ENCODE results near the gene PCDHGA8. TPM values are rescaled to one million over a fixed set of nuclear protein-coding genes. Genes with fewer than 3 reads are reported as not detected.
A peak's percentile ranks its signal among the peaks of the same experiment; 100 is the strongest.
"Not testable (repeated sequence)": the region's sequence is repeated elsewhere in the genome, so short reads cannot be mapped to it uniquely, and the experiment has no call there.

PCDHGA8 gene
- total RNA-seq, 1 donor = 0.54 TPM

- DNase-seq (ENCODE audit: low read depth in 2 of 3, low spot score in 2 of 3) = peak in 2 of 3 donors; percentile 74 to 82
These were observed 38.1 kb downstream of the PCDHGA8 start, which contains the start of gene PCDHGA12 for GRCh38 chr5:141430332-141431113. PCDHGA12 (plus strand) TSS chr5:141430507; CDS start chr5:141430760, 253 bp downstream.

GRCh38 chr5:141431286-141431685 lies 38.9 kb downstream of the PCDHGA8 start:
- no peak for DNase-seq (ENCODE audit: low read depth in 2 of 3, low spot score in 2 of 3)

GRCh38 chr5:141432308-141432707 lies 39.9 kb downstream of the PCDHGA8 start:
- not testable (repeated sequence) for DNase-seq (ENCODE audit: low read depth in 2 of 3, low spot score in 2 of 3)

- DNase-seq (ENCODE audit: low read depth in 2 of 3, low spot score in 2 of 3) = not testable (repeated sequence)
These were observed 40.3 kb downstream of the PCDHGA8 start for GRCh38 chr5:141432726-141433125.

- DNase-seq (ENCODE audit: low read depth in 2 of 3, low spot score in 2 of 3) = no peak
These were observed 41.6 kb downstream of the PCDHGA8 start for GRCh38 chr5:141434006-141434405.

GRCh38 chr5:141437221-141437620 lies 44.8 kb downstream of the PCDHGA8 start:
- no peak for DNase-seq (ENCODE audit: low read depth in 2 of 3, low spot score in 2 of 3)

- DNase-seq (ENCODE audit: low read depth in 2 of 3, low spot score in 2 of 3) = no peak
These were observed 47.1 kb downstream of the PCDHGA8 start for GRCh38 chr5:141439411-141440141.

GRCh38 chr5:141440341-141440740 lies 47.9 kb downstream of the PCDHGA8 start:
- DNase-seq (ENCODE audit: low read depth in 2 of 3, low spot score in 2 of 3) = no peak

- DNase-seq (ENCODE audit: low read depth in 2 of 3, low spot score in 2 of 3) = no peak
These were observed 49.2 kb downstream of the PCDHGA8 start for GRCh38 chr5:141441571-141442170.

Other genes starting within 250 kb of the PCDHGA8 start
- not detected for gene PCDHB6, start 242.6 kb upstream of the PCDHGA8 start, total RNA-seq
- under 0.01 TPM for gene PCDHB7, start 220.0 kb upstream of the PCDHGA8 start, total RNA-seq
- not detected for gene PCDHB8, start 214.8 kb upstream of the PCDHGA8 start, total RNA-seq
- not detected for gene PCDHB16, start 210.2 kb upstream of the PCDHGA8 start, total RNA-seq
- not detected for gene PCDHB9, start 205.5 kb upstream of the PCDHGA8 start, total RNA-seq
- under 0.01 TPM for gene PCDHB10, start 200.3 kb upstream of the PCDHGA8 start, total RNA-seq
- 0.27 TPM for gene PCDHB11, start 193.0 kb upstream of the PCDHGA8 start, total RNA-seq
- not detected for gene PCDHB12, start 183.9 kb upstream of the PCDHGA8 start, total RNA-seq
- gene PCDHB13, start 178.7 kb upstream of the PCDHGA8 start, total RNA-seq = under 0.01 TPM
- under 0.01 TPM for gene PCDHB14, start 169.3 kb upstream of the PCDHGA8 start, total RNA-seq
- gene PCDHB15, start 147.2 kb upstream of the PCDHGA8 start, total RNA-seq = under 0.01 TPM
- gene SLC25A2, start 88.6 kb upstream of the PCDHGA8 start, total RNA-seq = 0.54 TPM
- 45.0 TPM for gene TAF7, start 71.8 kb upstream of the PCDHGA8 start, total RNA-seq
- gene PCDHGA1, start 62.1 kb upstream of the PCDHGA8 start, total RNA-seq = under 0.01 TPM
- 0.27 TPM for gene PCDHGA2, start 53.9 kb upstream of the PCDHGA8 start, total RNA-seq
- 0.54 TPM for gene PCDHGA3, start 48.8 kb upstream of the PCDHGA8 start, total RNA-seq
- gene PCDHGB1, start 42.5 kb upstream of the PCDHGA8 start, total RNA-seq = 0.27 TPM
- gene PCDHGA4, start 37.6 kb upstream of the PCDHGA8 start, total RNA-seq = 0.81 TPM
- 2.4 TPM for gene PCDHGB2, start 32.6 kb upstream of the PCDHGA8 start, total RNA-seq
- gene PCDHGA5, start 28.5 kb upstream of the PCDHGA8 start, total RNA-seq = 1.1 TPM
- 3.5 TPM for gene PCDHGB3, start 22.4 kb upstream of the PCDHGA8 start, total RNA-seq
- 1.9 TPM for gene PCDHGA6, start 18.7 kb upstream of the PCDHGA8 start, total RNA-seq
- gene PCDHGA7, start 9.9 kb upstream of the PCDHGA8 start, total RNA-seq = 0.81 TPM
- gene PCDHGB4, start 4.9 kb upstream of the PCDHGA8 start, total RNA-seq = 1.6 TPM
- 2.4 TPM for gene PCDHGB5, start 5.3 kb downstream of the PCDHGA8 start, total RNA-seq
- gene PCDHGA9, start 10.1 kb downstream of the PCDHGA8 start, total RNA-seq = 1.1 TPM
- gene PCDHGB6, start 15.4 kb downstream of the PCDHGA8 start, total RNA-seq = 0.81 TPM
- gene PCDHGA10, start 20.4 kb downstream of the PCDHGA8 start, total RNA-seq = 1.1 TPM
- gene PCDHGB7, start 25.0 kb downstream of the PCDHGA8 start, total RNA-seq = 2.2 TPM
- gene PCDHGA11, start 28.4 kb downstream of the PCDHGA8 start, total RNA-seq = 1.3 TPM
- 2.2 TPM for gene PCDHGA12, start 37.9 kb downstream of the PCDHGA8 start, total RNA-seq
- gene PCDHGC3, start 83.3 kb downstream of the PCDHGA8 start, total RNA-seq = 1.1 TPM
- gene PCDHGC4, start 92.4 kb downstream of the PCDHGA8 start, total RNA-seq = 0.54 TPM
- gene PCDHGC5, start 96.4 kb downstream of the PCDHGA8 start, total RNA-seq = 0.27 TPM
- gene DIAPH1, start 226.4 kb downstream of the PCDHGA8 start, total RNA-seq = 41.5 TPM
- gene HDAC3, start 244.2 kb downstream of the PCDHGA8 start, total RNA-seq = 49.8 TPM
- gene RELL2, start 244.4 kb downstream of the PCDHGA8 start, total RNA-seq = 2.4 TPM